ENCODE data around the gene ATP5F1C. TPM values are rescaled to one million over a fixed set of nuclear protein-coding genes. Genes with fewer than 3 reads are reported as not detected.

The ATP5F1C gene
- total and polyA plus RNA-seq, 2 donors from 2014 or later = 269 to 695 TPM

- FAIRE-seq = no peak
- TF ChIP-seq CTCF (IDR thresholded peaks at IDR 0.05; ENCODE audit: borderline replicate concordance, extremely low read depth, insufficient read depth) = no peak
- H3K27me3 ChIP-seq (ENCODE audit: control insufficient read depth, insufficient read depth, low read length) = no peaks in the 10 kb centered on the region
- peaks cover 0 to 15% (median 5%) of the 10 kb centered on the region in 3 donors for H3K4me1 ChIP-seq (ENCODE audit: control insufficient read depth in 2 of 3, insufficient read depth in 2 of 3, low read depth in 1 of 3, low read length in 3 of 3)
- H3K36me3 ChIP-seq (ENCODE audit: control insufficient read depth in 2 of 3, insufficient read depth in 3 of 3, low read length in 3 of 3) = no peaks in the 10 kb centered on the region
- DNase-seq = no peak
- peak overlapping the region; percentile 44 to 97 (median 94) for H3K9ac ChIP-seq (ENCODE audit: low read length in 3 of 3)
- intact Hi-C loops (cut with DNase I) = no loop called here
- peak overlapping the region in 1 of 2 donors; percentile 29 for H3K27ac ChIP-seq (ENCODE audit: low read depth in 2 of 2, low read length in 2 of 2)
- no peaks in the 10 kb centered on the region for H3K9me3 ChIP-seq (ENCODE audit: control insufficient read depth in 2 of 3, insufficient read depth in 1 of 3, low read length in 3 of 3)
- H3K4me3 ChIP-seq (ENCODE audit: low read length in 3 of 3) = peak overlapping the region; percentile 93 to 98 (median 95)
These were observed 674 bp upstream of the ATP5F1C start for GRCh38 chr10:7787150-7787856.

DNA sequence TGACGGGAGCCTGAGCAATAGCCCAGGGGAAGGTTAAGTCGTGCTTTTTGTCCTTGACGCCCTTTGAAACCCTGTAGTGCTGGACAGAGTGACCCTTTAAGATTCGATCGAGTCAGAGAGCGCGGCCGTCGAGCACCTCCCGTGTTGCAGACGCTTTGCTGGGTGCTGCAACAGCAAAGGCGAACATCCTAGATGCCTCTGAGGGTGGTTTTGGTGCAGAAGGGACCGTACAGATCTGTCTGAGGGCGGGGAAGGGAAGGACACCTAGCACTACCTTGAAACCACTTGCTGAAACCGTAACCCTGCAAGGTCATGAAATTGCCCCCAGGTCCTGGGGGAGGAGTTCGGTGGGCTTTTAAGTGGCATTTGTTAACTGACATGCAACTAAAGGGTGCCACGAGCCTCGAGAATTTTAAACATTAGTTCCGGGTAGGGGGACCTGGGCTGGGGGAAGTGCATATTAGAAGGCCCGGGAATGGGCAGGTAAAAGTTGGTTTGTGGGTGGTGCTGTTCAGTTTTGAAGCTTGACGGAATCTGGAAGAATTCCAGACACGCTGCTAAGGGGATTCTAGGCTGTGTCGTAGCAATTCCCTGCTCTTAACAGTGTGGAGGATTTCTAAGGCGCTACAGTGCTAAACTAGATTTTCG lies 786 bp downstream of the ATP5F1C start:
- H3K4me3 ChIP-seq (ENCODE audit: low read length in 3 of 3) = peak overlapping the region; percentile 82 to 98 (median 95)
- H3K4me1 ChIP-seq (ENCODE audit: control insufficient read depth in 2 of 3, insufficient read depth in 2 of 3, low read depth in 1 of 3, low read length in 3 of 3) = peaks cover 0 to 15% (median 5%) of the 10 kb centered on the region in 3 donors
- peak overlapping the region; percentile 85 to 97 (median 94) for H3K9ac ChIP-seq (ENCODE audit: low read length in 3 of 3)
- no peaks in the 10 kb centered on the region for H3K27me3 ChIP-seq (ENCODE audit: control insufficient read depth, insufficient read depth, low read length)
- intact Hi-C loops (cut with DNase I) = no loop called here
- TF ChIP-seq CTCF (IDR thresholded peaks at IDR 0.05; ENCODE audit: borderline replicate concordance, extremely low read depth, insufficient read depth) = no peak
- peaks cover 0 to 2% (median 0%) of the 10 kb centered on the region in 3 donors for H3K36me3 ChIP-seq (ENCODE audit: control insufficient read depth in 2 of 3, insufficient read depth in 3 of 3, low read length in 3 of 3)
- peak overlapping the region; percentile 87 to 89 for H3K27ac ChIP-seq (ENCODE audit: low read depth in 2 of 2, low read length in 2 of 2)
- no peaks in the 10 kb centered on the region for H3K9me3 ChIP-seq (ENCODE audit: control insufficient read depth in 2 of 3, insufficient read depth in 1 of 3, low read length in 3 of 3)
- FAIRE-seq (no peak), DNase-seq (peak in 4 of 5 donors; percentile 29 to 77 (median 61))

DNA sequence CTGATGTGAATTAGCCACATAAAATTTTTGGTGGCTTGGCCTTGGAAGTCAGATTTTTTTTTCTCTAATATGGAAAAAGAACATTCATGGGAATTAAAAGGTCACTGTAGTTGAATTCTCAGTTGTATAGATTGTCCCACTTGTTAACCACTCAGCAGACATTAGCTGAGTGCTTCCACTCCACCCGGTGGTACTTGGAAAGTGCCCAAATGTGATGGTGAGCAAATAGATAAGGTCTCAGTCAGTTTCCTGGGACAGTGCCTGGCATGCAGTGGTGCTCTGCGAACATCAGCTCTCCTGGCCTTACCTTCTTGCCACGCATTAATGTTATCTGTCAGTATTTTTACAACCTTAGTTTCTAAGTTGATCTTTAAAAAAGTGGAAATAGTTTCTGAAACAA lies 1.4 kb downstream of the ATP5F1C start:
- no peak for FAIRE-seq
- Histone ChIP-seq H3K4me3 (ENCODE audit: low read length in 3 of 3) (peak overlapping the region; percentile 82 to 98 (median 95)), H3K27ac (ENCODE audit: low read depth in 2 of 2, low read length in 2 of 2) (no peak overlapping the region), H3K27me3 (ENCODE audit: control insufficient read depth, insufficient read depth, low read length) (no peaks in the 10 kb centered on the region), H3K9ac (ENCODE audit: low read length in 3 of 3) (peak overlapping the region in 2 of 3 donors; percentile 94 to 97), H3K4me1 (ENCODE audit: control insufficient read depth in 2 of 3, insufficient read depth in 2 of 3, low read depth in 1 of 3, low read length in 3 of 3) (peaks cover 0 to 15% (median 5%) of the 10 kb centered on the region in 3 donors), H3K9me3 (ENCODE audit: control insufficient read depth in 2 of 3, insufficient read depth in 1 of 3, low read length in 3 of 3) (no peaks in the 10 kb centered on the region), H3K36me3 (ENCODE audit: control insufficient read depth in 2 of 3, insufficient read depth in 3 of 3, low read length in 3 of 3) (peaks cover 0 to 2% (median 0%) of the 10 kb centered on the region in 3 donors)
- intact Hi-C loops (cut with DNase I) = no loop called here
- no peak for DNase-seq
- TF ChIP-seq CTCF (IDR thresholded peaks at IDR 0.05; ENCODE audit: borderline replicate concordance, extremely low read depth, insufficient read depth) = no peak
